WERI-Rb-1 (cell line): ENCODE measurements around the gene SFXN3.
A peak's percentile ranks its signal among the peaks of the same experiment; 100 is the strongest.

ENCODE experiments used
- DNase-seq: peaks from one replicate; pipeline ENCODE4 v3.0.0-alpha.2; 2020
- H3K27ac ChIP-seq: fragments of 250-450 bp; sonication (Bioruptor Pico); 2 replicates; pipeline ENCODE4 v1.5.1; 2020; ENCODE audit warnings: mild to moderate bottlenecking, moderate library complexity
- H3K27me3 ChIP-seq: fragments of 250-450 bp; sonication (Bioruptor Pico); 2 replicates; pipeline ENCODE4 v1.5.1; 2021; ENCODE audit warnings: mild to moderate bottlenecking, low read depth, moderate library complexity; ENCODE audit not compliant: insufficient read depth, severe bottlenecking
- H3K36me3 ChIP-seq: fragments of 250-450 bp; sonication (Bioruptor Pico); 2 replicates; pipeline ENCODE4 v1.5.1; 2020; ENCODE audit warnings: mild to moderate bottlenecking, moderate library complexity
- H3K4me3 ChIP-seq: 2 replicates; pipeline ENCODE4 v1.5.1; 2011; ENCODE audit warnings: low read depth, mild to moderate bottlenecking, control low read depth, low read length
- H3K9me3 ChIP-seq: fragments of 250-450 bp; sonication (Bioruptor Pico); 2 replicates; pipeline ENCODE4 v1.5.1; 2021; ENCODE audit warnings: mild to moderate bottlenecking, moderate library complexity; ENCODE audit not compliant: severe bottlenecking
- CTCF ChIP-seq: IDR thresholded peaks from 2 replicates; pipeline ENCODE4 v1.5.1; 2011; ENCODE audit warnings: low read depth, mild to moderate bottlenecking, control low read depth, inconsistent platforms, low read length

SFXN3 gene

GRCh38 chr10:101072923-101073322 is 41.9 kb downstream of the SFXN3 start:
- Histone ChIP-seq H3K9me3 (no peaks in the 10 kb centered on the region), H3K4me3 (no peak overlapping the region), H3K27ac (no peak overlapping the region), H3K27me3 (no peaks in the 10 kb centered on the region), H3K36me3 (no peaks in the 10 kb centered on the region)
- no peak for DNase-seq
- TF ChIP-seq CTCF = no peak

- H3K27ac ChIP-seq = no peak overlapping the region
- H3K4me3 ChIP-seq = no peak overlapping the region
- H3K36me3 ChIP-seq = no peaks in the 10 kb centered on the region
- H3K9me3 ChIP-seq = no peaks in the 10 kb centered on the region
- DNase-seq = no peak
- H3K27me3 ChIP-seq = no peaks in the 10 kb centered on the region
- peak; percentile 35; the same call in 1 of the 2 replicates for TF ChIP-seq CTCF
These were observed 42.6 kb downstream of the SFXN3 start for GRCh38 chr10:101073631-101074030.

DNA sequence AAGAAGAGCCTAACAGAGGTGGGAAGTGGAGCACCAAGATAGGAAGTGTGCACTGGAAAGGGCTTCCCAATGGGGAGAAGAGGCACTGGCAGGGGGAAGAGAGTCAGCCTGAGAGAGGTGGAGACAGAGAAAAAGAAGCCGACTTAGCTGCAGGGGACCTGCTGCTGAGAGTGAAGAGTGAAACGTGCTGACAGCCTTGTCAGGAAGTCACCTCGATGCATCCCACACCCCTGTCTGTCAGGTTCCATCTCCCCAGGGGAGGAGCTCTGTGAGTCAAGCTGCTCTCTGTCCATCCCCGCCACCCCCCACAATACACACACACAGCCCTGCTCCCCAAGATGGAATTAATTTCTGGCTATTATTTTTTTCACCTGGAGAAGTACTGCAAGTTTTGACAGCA is 44.7 kb downstream of the SFXN3 start:
- no peaks in the 10 kb centered on the region for H3K27me3 ChIP-seq
- H3K9me3 ChIP-seq = no peaks in the 10 kb centered on the region
- H3K27ac ChIP-seq = no peak overlapping the region; the same call in 1 of the 2 replicates
- no peaks in the 10 kb centered on the region for H3K36me3 ChIP-seq
- no peak overlapping the region for H3K4me3 ChIP-seq
- no peak for TF ChIP-seq CTCF
- no peak for DNase-seq

- Histone ChIP-seq H3K27me3 (no peaks in the 10 kb centered on the region), H3K27ac (no peak overlapping the region), H3K36me3 (no peaks in the 10 kb centered on the region), H3K4me3 (no peak overlapping the region), H3K9me3 (no peaks in the 10 kb centered on the region)
- DNase-seq = no peak
- TF ChIP-seq CTCF = no peak
These were observed 45.6 kb downstream of the SFXN3 start for GRCh38 chr10:101076630-101077029.

DNA sequence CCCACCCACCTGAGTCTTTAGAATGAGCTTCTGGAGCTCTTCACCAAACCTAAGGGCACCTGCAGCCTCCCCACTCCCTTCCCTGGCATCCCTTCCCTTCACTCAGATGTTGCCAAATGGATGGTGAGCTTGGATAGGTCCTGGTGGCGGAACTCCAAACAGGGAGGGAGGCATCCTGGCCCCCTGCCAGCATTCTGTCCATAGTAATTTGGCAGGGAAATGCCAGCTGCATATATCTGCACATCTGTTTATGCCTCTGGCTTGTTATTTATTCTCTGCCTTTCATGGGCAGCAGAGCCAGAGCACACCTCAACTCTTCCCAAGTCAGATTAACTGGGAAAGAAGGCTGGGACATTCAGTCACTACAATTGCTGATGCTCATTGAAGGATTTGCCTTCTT is 48.8 kb downstream of the SFXN3 start:
- Histone ChIP-seq H3K27me3 (no peaks in the 10 kb centered on the region), H3K27ac (no peak overlapping the region; the same call in 1 of the 2 replicates), H3K9me3 (no peaks in the 10 kb centered on the region), H3K36me3 (no peaks in the 10 kb centered on the region), H3K4me3 (no peak overlapping the region)
- no peak for TF ChIP-seq CTCF
- no peak for DNase-seq
